Activated naive CD4-positive, alpha-beta T cell treated with Interleukin-2 at 50 U/mL for 16 hours (primary cell): Measurements from ENCODE around the gene IFITM5.

Source experiments
- DNase-seq: peaks from one replicate; pipeline ENCODE4 v3.0.0-alpha.2; 2020

Gene IFITM5

DNA sequence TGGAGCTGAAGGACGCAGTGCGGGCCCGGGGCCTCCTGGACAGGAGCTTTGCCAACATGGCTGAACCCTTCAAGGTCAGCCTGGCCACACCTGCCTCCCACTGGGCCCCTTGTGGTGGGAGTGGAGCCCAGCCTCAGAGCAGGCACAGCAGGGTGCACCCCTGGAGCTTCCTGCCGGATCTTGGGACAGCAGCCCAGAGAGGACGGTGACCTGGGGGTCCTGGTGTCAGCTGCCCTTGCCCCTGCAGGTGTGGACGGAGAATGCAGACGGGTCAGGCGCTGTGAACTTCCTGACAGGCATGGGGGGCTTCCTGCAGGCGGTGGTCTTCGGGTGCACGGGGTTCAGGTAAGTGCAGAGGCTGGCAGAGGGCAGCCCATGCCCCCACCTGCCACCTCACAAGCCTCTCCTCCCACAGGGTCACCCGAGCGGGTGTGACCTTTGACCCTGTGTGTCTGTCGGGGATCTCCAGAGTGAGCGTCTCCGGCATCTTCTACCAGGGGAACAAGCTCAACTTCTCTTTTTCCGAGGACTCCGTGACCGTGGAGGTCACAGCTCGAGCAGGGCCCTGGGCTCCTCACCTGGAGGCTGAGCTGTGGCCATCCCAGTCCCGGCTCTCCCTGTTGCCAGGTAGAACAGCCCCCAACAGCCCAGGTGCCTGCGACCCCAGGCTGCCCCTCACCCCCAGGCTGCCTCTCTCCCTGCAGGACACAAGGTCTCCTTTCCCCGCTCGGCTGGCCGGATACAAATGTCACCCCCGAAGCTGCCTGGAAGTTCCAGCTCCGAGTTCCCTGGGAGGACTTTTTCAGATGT, 5.3 kb downstream of the IFITM5 start:
- no peak for DNase-seq

DNA sequence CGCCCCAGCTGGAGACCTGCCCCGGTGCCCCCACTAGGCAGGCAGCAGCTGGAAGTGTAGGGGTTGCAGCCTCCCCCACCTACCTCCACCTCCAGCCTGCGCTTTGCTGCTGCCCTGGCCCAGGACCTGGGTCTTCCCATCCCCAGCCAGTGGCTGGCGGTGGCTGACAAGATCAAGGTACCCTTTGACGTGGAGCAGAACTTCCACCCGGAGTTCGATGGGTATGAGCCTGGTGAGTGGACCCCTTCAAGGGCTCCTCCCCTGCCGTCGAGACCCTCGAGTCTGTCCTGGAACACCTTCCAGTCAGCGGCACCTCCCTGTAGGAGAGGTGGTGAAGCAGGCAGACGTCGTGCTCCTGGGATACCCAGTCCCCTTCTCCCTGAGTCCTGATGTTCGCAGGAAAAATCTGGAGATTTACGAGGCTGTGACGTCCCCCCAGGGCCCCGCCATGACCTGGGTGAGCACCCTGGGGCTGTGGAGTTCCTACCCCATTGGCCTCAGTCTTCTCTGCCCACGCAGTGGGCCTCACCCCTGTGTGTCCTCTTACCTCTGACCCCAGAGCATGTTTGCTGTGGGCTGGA, 6.0 kb downstream of the IFITM5 start:
- no peak for DNase-seq

DNA sequence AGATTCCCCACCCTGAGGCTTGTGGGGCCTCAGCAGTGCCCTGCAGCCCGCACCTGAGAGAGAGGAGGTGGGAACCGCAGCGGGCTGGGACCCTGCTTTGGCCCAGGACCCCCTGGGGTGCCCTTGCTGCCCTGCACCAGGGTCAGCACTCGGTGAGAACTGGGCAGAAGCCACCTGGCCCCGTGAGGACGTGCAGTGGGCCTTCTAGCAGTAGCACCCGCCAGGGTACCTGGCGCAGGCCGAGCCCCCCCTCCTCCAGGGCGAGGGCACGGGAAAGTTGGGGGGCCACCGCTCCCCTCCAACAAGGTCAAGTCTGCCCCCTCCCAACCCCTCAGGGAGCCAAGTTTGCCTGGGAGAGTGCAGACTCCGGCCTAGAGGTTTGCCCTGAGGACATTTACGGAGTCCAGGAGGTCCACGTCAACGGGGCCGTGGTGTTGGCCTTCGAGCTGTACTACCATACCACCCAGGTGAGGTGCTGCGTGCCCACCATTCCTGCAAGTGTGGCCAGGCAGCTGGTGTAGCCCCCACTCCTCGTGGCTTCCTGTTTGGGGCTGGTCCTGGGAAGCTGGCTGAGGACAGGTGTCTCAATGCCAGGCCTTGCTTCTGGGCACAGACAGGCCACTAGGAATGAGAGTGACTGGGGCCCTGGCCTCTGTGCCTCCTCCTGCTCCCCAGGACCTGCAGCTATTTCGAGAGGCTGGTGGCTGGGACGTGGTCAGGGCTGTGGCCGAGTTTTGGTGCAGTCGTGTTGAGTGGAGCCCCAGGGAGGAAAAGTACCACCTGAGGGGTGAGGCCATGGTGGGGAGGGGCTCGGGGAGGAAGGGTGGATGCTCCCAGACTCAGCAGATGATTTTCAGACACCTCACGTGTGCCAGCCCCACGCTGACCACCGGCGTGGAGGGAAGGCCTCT, 6.9 kb downstream of the IFITM5 start:
- no peak for DNase-seq

DNA sequence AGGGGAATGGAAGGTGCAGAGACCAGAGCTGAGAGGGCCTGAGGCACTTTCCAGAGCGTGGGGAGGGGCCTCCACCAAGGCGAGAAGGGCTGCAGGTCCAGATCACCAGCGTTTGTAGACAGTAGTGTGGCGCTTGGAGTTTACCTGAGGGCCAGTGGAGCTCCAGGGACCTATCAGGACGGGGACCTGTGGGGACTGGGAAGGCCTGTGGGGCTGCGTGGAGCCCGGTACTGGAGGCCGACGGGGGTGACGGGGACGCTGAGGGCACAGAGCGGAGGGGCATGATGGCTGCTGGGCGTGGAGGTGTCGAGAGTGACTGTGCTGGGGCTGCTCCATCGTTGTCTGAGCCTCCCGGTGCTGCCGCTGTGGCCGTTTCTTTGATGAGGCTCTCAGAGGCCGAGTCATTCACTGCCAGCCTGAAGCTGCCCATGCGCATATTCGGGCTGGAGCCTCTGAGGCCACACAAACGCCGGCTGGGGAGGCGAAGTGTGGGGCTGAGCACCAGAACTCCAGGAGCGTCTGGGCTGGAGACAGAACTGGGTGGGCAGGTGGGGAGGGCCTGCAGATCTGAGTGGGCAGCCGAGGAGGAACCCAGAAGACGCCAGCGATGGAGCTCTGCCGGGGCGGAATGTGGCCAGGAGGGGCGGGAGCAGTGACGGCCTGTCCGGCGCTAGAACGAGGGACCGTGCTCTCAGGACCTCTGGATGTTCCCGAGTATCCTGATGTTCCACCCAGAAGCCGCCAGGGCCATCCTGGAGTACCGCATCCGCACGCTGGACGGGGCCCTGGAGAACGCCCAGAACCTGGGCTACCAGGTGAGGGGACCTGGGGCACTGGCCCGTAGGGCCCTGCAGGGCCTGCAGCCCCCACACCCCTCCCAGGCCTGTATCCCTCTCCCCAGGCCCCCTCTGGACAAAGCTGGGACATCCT, 7.8 kb downstream of the IFITM5 start:
- no peak for DNase-seq

DNA sequence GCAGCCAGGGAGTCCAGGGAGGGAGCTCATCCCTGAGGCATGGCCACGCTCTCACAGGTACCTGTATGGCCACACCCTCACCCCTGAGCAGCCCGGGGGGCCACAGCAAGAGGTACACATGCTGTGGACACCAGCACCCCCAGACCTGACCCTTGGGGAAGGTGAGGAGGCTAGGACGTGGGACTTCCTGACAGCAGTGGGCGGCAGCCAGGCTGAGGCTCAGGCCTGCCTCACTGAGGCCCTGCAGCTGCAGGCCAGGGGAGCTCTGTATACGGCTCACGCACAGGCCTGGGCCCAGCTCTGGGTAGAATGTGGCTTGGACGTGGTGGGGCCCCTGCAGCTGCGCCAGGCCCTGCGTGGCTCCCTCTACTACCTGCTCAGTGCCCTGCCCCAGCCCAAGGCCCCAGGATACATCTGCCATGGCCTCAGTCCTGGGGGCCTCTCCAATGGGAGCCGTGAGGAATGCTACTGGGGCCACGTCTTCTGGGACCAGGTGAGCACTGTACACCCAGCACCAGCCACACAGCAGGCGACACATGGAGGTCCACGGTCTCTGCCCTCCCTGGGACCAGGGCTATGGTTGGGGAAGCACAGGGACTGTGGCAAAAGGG, 8.6 kb downstream of the IFITM5 start:
- no peak for DNase-seq

DNA sequence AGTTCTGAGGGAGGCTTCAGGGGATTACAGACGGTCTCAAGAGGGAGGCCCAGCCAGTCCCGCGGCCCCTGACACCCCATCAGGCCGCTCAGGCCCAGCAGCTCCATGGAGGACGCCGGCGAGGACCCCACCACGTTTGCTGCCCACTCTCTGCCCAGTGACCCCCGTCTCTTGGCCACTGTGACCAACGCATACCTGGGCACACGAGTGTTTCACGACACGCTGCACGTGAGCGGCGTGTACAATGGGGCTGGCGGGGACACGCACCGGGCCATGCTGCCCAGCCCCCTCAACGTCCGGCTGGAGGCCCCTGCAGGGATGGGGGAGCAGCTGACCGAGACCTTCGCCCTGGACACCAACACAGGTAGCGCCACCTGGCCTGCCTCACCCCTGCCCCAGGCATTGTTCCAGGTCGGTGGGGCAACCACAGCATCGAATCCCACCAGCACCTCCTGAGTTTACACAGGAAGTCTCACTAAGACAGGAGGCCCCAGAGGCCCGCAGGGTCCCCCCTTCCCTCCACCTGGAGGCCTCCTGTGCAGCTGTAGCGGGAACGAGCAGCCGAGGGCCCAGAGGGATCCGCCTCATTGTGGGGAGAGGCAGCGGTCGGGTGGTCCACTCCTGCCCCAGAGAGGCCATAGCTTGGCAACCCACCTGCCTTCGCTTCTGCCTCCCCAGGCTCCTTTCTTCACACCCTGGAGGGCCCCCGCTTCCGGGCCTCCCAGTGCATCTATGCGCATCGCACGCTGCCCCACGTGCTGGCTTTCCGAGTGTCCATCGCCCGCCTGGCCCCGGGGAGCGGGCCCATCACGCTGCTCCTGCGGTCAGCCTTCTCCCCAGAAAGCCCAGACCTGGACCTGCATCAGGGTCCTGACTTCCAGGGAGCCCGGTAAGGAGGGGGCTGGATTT, 9.4 kb downstream of the IFITM5 start:
- DNase-seq = no peak

DNA sequence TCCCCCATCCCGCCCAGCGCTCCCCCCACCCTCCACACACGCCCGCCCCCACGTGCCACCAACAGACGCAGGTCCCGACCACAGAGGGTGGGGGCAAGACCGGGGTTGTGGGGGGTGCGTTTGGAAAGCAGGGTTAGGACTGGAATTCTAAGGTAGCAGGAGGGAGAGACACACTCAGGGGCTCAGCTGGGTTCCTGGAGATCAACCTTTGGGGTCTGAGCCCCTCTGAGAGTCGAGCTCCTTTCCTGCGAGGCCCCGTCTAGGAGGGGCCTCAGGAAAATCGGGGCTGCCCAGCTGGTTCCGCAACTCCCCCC, 10.0 kb downstream of the IFITM5 start:
- DNase-seq = no peak

DNA sequence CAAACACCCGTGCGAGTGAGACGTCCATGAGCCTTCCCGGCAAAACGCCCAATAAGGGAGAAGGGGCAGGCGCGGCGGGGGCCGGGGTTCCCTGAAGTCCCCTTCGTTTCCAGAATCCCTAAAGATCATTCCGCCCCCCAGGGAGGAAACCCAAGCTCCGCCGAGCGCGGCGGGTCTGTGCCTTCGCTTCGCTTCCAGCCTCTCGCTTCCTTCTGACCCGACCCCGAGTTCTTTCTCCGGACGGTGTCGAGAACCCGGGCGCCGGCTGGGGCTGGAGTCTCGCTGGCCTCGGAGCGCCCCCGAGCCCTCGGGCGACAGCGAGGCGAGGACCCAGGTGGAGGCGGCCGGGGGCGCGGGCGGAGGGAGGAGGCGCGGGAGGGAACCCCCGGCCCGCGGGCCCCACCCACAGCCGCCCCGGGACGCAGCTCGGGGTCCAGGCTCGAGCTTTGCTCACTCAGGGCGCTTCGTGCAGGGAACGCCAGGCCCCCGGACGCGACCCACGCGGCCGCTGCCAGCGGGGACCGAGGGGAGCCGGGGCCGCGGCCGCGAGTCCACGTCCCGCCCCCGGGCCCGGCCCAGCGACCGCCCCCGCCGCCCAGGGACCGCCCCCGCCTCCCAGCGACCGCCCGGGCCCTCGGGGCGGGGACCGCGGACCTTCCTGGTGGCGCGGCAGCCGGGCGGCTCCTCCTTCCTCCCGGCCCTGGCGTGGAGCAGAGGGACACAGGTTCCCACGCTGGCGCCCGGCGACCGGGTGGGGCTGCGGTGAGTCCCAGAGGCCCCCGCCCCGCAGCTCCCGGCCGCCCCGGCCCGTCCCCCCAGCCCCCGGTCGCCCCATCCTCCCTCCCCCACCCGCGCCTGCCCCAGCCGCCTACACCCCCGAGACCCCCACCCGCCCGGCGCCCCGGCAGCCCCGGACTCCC, 10.6 kb downstream of the IFITM5 start, which contains the start of gene PGGHG:
Gene PGGHG, plus strand, starts transcription at position 649 of the 920 bp plus-strand sequence. CDS start 691 bp downstream, outside the sequence.
- peak; percentile 54 for DNase-seq

DNA sequence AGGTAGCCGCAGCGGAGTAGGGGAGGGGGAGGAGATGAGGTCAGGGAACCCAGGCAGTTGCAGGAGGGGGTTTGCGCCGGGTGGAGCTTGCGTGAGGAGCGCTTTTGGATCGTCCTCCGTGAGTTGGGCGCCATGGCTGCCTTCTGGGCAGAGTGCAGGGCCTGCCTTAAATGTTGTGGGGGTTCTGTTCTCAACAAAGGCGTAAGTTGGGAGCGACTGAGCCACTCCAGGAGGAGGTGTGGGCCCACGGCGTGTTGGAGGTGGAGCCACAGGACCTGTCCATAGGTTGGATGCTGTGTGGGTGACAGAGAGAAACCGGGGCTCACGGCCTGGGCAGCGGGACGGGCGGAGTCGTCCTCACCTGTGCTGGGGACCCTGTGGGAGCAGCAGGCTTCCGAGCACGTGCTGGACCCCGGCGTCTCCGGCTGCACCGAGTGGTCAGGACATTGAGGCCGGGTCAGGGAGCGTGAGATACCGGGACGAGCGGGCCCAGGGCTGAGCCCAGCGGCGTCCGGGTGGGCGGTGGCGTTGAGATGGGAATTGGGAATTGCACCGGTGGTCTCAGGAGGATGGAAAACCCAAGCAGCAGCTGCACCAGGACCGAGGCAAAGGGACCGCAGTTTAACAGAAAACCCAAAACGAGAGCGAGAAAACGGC, 11.4 kb downstream of the IFITM5 start:
- peak; percentile 63 for DNase-seq

DNA sequence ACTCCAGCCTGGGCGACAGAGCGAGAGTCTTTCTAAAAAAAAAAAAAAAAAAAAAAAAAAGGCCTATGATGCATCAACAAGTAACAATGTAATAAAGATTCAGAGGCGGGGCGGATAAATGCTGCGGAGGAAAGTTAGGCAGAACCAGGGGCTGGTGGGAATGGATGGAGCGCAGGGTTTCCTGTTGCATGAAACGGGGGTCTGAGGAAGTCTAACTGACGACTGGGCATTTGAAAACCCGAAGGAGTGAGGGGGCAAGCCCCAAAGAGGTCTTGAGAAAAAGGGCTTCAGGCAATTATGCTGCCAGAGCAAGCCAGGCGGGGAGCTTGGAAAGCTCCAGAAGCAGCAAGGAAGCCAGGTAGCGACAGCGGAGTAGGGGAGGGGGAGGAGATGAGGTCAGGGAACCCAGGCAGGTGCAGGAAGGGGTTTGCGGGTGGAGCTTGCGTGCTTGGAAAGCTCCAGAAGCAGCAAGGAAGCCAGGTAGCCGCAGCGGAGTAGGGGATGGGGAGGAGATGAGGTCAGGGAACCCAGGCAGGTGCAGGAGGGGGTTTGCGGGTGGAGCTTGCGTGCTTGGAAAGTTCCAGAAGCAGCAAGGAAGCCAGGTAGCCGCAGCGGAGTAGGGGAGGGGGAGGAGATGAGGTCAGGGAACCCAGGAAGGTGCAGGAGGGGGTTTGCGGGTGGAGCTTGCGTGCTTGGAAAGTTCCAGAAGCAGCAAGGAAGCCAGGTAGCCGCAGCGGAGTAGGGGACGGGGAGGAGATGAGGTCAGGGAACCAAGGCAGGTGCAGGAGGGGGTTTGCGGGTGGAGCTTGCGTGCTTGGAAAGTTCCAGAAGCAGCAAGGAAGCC, 12.1 kb downstream of the IFITM5 start:
- DNase-seq = peak; percentile 61

DNA sequence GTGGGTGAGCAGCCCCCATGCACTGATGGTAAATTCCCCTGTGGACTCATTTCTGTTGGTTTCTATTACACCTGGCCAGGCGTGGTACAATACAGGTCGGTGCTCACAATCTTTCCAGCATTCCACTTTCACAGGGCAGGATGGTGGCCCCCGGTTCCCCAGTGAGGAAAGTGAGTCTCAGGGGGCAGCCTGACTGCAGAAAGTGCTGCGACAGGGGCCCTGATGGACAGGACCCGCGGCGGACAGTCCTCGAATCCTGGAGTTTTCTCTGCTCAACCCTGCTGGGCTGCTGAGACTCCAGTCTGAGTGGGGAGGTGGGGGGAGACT, 13.5 kb downstream of the IFITM5 start:
- peak; percentile 1 for DNase-seq

DNA sequence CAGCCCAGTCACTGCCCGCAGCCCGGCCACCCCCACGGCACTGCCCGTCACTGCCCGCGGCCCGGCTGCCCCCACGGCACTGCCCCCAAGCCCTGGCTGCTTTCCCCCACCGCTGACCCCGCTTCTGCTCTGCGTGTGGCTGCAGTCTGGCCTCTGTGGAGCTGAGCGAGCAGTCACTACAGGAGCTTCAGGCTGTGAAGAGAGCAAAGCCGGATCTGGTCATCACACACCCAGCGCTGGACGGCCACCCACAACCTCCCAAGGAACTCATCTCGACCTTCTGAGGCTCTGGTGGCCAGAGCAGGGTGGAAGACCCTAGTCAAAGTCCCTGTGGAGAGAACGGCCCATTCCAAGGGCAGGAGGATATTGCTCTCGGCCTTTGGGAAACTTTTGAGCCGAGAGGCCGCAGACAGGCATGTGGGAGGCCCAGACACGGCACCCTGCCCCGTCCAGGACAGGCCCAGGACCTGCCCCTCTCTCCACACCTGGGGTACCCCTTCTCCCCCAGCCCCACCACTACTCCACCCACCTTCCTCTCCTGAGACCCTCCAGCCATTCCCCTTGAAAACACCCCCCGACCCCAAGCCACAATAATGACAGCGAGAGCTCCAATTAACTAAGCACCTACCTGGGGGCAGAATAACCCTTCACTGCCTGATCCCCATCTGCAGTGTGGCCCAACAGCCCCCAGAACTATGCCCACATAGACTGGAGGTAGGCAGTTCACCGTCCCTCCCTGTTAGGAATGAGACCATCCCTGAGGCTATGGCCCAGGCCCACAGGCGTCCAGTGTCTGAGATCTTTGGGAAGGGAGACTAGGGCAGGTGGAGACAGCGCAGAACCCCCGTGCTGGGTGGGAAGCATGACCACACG, 14.1 kb downstream of the IFITM5 start:
- peak; percentile 1 for DNase-seq

DNA sequence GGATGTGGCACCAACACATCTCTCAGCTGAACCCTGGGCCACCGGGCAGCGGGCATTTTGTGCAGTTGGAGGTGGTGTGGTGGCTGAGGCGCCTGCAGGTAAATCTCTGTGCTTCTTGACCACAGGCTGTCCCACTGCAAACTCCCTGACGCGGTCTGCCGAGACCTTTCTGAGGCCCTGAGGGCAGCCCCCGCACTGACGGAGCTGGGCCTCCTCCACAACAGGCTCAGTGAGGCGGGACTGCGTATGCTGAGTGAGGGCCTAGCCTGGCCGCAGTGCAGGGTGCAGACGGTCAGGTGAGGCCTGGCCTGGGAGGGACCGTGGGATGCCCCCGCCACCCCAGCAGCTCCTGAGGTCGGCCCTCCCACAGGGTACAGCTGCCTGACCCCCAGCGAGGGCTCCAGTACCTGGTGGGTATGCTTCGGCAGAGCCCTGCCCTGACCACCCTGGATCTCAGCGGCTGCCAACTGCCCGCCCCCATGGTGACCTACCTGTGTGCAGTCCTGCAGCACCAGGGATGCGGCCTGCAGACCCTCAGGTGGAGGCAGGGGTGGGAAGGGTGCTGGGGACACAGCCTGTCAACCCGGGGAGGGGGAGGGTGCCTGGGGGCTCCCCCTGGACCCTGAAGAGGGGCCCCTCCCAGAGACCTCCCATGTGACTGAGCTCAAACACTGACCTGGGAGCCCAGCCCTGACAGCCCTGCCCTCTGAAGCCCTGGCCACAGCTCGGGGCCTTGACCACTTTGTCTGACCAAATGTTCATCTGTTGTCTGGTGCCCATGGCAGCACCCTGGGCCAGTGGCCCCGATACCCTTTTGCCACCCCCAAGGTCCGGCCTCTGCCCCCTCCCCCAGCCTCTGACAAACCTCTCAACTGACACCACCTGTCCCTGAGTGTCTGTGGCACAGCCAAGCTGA, 15.0 kb downstream of the IFITM5 start:
- DNase-seq = peak; percentile 1

DNA sequence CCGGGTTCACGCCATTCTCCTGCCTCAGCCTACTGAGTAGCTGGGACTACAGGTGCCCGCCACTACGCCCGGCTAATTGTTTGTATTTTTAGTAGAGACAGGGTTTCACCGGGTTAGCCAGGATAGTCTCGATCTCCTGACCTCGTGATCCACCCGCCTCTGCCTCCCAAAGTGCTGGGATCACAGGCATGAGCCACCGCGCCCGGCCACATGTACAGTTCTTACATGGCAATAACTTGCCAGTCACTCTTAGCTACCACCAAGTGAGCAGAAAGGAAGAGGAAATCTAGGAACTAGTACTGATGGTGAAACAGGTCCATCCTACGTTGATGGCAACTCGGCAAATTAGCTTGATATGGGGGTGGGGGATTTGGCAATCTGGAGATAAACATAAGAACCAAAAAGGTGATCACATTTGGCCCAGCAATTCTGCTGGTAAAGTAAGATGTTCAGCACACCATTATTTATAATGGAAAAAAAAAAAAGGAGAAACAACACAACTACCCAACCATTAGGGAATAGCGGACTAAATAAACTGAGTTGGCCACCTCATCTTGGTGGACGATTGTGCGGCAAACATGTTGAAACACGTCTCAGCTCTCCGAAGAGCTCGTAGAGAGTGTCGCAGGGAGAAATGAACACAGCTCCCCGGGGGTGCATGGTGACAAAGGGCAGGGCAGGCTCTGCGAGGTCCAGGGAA, 15.8 kb downstream of the IFITM5 start:
- DNase-seq = peak; percentile 1

DNA sequence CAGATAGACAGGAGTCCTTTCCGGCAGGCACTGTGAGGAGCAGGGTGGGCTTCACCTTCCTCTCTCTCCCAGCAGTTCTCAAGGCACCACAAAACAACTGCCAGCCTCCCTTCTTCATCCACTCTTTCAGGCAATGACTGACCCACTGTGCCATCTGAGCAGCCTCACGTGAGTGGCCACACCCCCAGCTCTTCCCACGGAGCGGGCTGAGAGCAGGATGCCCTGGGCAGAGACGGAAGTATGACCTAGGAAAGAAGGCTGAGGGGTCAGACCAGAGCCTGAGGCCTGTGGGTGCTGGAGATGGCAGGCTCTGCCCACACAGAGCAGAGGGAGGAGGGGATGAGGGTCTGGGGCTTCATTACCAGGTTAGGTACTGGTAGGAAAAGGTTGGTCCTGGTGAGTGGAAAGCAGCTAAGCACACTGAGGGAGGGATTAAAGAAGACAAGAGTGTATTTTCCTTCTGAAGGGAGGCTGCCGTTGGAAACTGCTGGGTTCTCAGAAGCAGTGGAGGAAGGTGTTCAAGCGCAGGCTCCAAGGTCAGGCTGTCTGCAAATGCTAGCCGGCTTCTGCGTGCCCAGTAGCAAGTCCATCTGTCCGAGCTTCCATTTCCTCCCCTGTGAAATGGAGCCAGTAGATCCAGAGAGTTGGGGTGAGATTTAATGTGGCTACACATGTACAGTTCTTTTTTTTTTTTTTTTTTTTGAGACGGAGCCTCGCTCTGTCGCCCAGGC, 16.5 kb downstream of the IFITM5 start:
- DNase-seq = peak; percentile 1
